HG02642 (cell line): Measurements from ENCODE around the gene ARFGAP3.
"Not testable (repeated sequence)": the region's sequence is repeated elsewhere in the genome, so short reads cannot be mapped to it uniquely, and the experiment has no call there.

Experiments used
- ATAC-seq: cut with Tn5 transposase; IDR thresholded peaks from one replicate; pipeline ENCODE4 v1.9.1; 2021; ENCODE audit warnings: mild to moderate bottlenecking; ENCODE audit not compliant: unreplicated experiment, poor library complexity

The ARFGAP3 gene

GRCh38 chr22:42773167-42773566, 83.9 kb downstream of the ARFGAP3 start:
- ATAC-seq, result no peak

DNA sequence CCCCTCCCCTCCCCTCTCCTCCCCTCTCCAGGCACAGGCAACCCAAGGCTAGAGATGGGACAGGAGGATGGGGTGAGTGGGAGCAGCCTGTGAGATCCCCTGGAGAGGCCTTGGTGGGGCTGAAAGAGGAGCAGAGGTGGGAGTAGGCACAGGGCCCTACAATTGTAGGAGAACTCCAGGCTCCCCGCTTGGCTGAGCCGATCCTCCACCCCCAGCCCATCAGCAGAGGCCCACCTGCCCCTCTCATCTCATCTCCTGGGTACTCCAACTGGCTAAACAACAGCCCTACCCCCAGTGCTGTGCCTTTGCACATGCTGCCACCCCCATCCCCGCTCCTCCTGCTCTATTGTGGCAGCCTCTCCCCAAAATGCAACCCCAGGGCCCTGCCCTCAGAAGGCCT, 84.4 kb downstream of the ARFGAP3 start:
- no peak for ATAC-seq

- no peak for ATAC-seq
Measured at GRCh38 chr22:42770941-42771647, 86.0 kb downstream of the ARFGAP3 start.

DNA sequence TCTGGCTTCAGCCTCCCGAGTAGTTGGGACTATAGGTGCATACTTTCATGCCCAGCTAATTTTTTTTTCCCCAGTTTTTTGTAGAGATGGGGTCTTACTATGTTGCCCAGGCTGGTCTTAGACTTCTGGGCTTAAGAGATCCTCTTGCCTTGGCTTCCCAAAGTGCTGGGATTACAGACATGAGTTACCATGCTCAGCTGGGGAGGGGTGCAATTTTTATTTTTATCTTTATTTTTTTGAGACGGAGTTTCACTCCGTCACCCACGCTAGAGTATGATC, 86.7 kb downstream of the ARFGAP3 start:
- ATAC-seq, result no peak

DNA sequence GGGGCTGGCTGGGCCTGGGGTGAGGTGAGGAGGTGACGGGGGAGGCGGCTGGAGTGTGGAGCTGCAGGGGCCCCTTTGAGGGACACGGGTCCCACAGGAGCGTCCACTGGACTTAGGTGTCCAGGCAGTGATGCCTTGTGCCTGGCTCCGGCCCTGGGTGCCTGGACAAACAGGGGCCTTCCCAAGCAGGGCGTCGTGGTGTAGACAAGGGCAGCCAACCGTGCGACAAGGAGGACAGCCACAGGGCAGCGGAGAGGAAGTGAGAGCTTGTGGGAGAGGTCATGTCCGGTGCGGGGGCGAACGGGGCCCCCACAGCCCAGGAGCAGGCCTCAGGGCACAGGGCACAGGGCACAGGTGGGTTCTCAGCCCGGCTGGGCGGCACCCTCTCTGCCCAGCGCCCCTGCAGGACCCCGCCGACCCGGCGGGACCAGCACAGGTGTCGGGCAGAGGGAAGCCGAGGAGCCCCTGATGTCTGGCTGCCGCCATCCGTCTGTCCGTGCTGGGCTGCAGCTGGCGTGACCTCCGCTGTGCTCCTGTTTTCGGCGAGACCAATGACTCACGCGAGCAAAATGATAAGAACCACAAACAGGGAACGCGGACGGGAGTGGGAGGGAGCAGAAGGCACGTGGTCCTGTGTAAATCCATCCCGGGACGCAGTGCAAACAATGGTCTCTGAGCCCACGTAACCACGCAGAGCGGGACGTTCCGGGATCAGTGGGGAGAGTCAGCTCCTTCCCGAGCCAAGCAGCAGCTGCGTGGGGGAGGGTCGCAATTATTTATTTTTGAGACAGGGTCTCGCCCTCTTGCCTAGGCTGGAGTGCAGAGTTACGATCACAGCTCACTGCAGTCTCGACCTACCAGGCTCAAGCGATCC, 87.3 kb downstream of the ARFGAP3 start:
- peak; percentile 76 for ATAC-seq

DNA sequence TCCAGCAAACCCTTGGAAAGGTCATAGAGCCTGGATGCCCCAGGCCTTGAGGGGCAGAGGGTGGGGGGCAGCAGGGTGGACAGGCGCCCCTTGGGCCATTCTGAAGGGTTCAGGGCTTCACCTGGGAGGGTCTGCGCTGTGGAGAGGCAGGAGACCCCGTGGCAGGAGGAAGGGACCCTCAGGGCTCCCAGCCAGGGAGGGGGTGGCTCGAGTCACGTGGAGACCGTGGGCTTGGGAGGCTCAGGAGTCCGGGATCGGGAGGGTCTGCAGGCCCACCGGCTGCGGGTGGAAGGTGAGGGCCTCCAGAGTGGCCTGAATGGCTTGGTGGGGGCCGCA, 87.9 kb downstream of the ARFGAP3 start:
- no peak for ATAC-seq

DNA sequence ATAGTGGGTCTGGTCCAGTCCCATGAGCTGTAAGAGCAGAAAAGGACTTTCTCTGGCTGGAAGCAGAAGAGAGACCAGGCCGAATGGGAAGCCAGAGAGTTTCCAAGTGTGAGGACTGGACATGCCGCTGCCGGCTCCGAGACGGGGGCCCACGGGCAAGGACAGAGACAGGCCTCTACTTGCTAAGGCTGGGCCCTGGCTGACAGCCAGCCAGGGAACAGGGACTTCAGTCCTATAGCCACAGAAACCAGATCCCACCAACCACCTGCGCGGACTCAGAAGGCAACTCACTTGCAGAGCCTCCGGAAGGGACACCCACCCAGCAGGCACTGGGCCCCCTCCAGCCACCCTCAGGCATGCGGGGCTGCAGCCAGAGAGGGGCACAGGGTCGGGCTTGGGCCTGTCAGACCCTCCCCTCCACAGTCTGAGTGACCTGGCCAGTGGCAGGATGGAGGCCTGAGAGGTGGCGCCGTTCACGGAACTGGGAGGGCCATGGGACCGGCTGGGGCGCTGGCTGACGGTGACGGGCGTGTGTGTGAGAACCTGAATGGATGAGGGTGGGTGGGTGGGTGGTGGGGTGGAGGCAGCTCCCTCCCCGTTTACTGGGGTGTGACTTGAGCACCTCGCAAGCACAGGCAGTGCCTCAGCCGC, 88.6 kb downstream of the ARFGAP3 start:
- no peak for ATAC-seq

DNA sequence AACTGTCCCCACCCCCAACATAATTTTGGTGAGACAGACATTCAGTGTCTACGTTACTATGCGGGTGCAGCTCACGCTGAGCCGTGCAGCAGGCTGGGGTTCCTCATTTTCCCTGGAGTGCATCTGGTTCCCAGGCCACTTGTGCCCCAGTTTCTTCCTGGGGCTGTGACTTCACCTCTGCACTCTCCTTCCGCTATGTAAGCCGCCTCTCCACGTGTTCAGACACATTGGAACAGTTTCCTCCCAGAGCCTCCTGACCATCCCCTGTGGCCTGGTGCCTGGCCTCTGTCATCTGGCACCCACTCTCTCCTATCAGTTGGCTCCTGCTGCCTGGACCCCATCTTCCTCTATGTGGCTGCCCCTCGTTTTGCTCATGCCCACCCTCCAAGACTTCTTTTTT, 90.2 kb downstream of the ARFGAP3 start:
- ATAC-seq, result no peak

DNA sequence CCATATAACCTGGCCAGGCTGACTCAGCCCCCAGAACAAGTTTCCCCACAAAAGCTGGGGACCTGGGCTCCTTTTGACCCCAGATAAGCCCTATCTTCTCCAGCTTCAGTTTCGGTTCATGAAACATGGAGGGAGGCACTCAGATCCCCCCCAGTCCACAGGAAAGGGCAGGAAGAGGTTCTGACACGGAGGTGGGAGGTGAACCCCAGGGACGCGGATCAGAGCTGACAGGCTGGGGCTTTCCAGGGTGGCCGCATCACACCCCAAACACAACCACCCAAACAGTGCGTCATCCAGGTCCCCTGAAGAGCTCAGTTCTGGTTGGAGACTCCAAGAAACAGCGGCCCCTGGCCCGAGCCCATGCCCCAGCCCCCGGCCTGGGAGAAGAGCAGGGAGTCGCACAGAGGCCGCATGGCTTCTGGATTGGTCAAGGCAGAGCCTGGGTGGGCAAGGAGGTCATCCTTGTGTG, 92.1 kb downstream of the ARFGAP3 start:
- ATAC-seq, result no peak

DNA sequence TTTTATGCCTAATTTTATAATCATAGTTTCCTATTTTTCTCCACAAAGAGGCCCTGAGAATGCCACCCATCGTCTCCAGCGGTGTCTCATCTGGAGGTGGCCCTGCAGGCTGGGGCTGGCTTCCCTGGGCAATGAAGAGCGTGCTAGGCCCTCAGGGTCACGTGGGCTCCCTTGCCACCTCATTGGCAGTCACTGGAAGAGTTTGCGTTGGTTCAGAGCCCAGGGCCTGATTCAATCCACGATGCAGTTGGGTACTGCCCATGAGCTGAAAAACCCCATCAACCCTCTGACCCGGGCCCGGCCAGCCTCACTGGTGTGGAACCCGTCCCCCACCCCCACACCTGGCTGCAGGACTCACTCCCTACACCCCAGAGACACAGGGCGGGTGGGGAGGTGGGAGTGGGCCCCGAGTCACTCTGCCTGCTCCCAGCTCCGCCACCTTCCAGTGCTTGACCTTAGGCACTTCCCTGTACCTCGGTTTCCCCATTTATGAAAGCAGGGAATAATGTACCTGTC, 93.0 kb downstream of the ARFGAP3 start:
- ATAC-seq, result no peak

DNA sequence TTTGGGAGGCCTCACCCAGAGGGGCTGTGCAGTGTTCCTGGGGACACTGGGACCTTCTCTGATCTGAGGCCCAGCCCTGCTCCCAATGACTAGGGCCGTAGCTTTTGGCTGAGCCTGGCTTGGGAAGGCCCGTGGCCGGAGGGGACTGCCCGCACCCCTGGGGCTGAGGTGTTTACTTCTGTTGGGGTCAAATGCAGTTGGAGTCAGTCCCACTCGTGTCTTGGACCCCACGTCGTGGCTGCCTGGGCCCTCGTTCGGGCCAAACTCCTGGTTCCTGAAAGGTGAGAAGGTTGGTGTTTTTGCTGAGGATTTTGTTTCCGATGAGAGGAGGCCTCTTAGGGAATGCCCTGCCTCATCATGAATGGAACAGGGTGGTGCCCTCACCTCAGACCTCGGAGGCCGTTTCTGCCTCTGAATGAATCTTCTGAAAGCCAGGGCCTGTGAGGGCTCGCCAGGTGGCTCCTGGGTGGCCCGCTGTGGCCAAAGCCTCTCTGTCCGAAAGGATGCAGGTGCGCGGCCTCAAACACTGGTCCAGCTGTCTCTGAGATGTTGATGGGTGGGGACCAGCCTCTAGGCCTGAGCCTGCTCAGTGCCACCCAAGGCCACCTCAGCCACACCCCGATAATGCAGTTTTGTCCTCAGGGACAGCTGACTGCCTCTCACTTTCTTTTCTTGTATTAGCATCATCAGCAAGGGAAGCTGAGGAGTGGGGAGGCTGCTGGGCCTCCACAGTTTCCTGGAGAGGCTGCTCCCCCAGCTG, 96.1 kb downstream of the ARFGAP3 start:
- no peak for ATAC-seq

GRCh38 chr22:42758931-42759629, 98.0 kb downstream of the ARFGAP3 start:
- ATAC-seq, result no peak

GRCh38 chr22:42755553-42755952, 101.5 kb downstream of the ARFGAP3 start:
- not testable (repeated sequence) for ATAC-seq

- not testable (repeated sequence) for ATAC-seq
Measured at GRCh38 chr22:42755121-42755520, 102.0 kb downstream of the ARFGAP3 start.

DNA sequence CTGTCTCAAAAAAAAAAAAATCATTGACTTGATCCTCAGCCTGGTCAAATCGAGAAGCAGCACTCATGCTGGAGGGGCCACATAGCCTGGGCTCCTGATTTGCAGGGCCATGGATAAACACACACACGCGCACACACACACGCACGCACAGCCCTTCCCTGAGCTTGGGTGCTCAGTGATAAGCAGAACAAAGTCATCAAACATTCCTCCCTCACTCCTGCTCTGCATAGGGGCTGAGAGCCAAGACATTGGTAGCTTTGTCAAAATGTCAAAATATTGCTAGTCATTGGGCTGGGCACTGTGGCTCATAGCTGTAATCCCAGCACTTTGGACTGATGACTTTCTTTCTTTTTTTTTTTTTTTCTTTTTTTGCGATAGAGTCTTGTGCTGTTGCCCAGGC, 102.4 kb downstream of the ARFGAP3 start:
- no peak for ATAC-seq

GRCh38 chr22:42752912-42753311, 104.2 kb downstream of the ARFGAP3 start:
- no peak for ATAC-seq

DNA sequence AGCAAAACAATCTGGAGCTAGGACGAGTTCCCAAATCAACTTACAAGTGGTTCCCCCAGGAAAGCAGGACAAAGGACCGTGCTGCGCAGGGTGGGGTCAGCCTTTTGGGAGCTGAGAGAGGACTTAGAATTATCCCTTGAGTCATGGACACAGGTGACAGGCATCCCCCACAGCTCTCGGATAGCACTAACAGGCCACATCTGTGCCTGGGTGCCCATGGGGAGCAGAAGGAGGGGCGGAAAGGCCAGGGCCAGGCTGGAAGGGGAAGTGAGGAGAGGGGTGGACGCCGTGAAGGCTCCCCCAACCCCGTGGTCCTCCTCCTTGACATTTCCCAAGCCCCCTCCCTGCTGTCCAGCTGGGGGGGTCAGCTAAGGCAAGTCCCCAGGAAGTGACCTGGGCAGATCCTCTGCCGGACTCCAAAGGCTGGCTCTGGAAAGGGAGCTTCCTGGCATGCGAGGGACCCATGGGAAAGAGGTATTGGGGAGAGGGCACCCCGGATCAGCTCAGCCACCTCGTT, 104.8 kb downstream of the ARFGAP3 start:
- ATAC-seq, result no peak

DNA sequence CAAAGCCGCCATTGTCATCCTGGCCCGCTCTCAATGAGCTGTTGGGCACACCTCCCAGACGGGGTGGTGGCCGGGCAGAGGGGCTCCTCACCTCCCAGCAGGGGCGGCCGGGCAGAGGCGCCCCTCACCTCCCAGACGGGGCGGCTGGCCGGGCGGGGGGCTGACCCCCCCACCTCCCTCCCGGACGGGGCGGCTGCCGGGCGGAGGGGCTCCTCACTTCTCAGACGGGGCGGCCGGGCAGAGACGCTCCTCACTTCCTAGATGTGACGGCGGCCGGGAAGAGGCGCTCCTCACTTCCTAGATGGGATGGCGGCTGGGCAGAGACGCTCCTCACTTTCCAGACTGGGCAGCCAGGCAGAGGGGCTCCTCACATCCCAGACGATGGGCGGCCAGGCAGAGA, 106.7 kb downstream of the ARFGAP3 start:
- not testable (repeated sequence) for ATAC-seq

DNA sequence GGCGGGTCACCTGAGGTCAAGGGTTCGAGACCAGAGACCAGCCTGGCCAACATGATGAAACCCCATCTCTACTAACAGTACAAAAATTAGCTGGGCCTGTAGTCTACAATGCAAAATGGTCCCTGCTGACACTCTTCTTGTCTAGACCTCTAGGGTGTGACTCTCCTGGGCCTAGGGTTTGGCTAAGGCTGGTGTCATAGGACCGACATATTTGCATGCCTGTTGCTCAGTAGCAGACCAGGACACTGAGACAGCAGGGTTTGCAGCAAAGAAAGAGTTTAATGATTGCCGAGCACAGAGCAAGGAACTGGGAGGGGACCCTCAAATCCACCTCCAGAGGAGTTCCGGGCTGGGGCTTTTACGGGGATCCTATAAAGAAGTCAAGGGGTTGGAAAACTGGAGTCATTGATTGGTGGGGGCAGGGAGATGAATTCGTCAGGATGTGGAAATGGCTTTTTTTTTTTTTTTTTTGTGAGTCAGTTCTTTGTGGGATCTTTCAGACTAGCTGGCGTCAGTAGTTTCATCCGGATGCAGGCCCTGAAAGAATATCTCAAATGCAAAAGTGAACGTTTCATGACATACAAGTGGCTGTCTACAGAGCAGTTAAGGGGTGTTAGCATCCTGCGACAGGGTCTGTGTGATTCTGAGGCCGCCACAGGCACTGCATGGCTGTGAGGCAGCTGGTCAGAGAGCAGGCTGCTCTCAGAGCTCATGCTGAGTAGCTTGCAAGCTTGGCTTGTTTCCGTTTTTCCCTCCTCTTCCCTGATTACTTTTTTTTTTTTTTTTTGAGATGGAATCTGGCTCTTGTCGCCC, 109.2 kb downstream of the ARFGAP3 start:
- no peak for ATAC-seq
